Fibroblast of villous mesenchyme (primary cell): ENCODE measurements around the gene IPO11. TPM values are rescaled to one million over a fixed set of nuclear protein-coding genes. Genes with fewer than 3 reads are reported as not detected.

Experiments used
- DNase-seq: peaks from one replicate; pipeline ENCODE4 v3.0.0-alpha.2; 2010; ENCODE audit warnings: low read depth
- H3K4me3 ChIP-seq: 2 replicates; pipeline ENCODE4 v1.5.1; 2011; ENCODE audit warnings: low read depth, mild to moderate bottlenecking, low read length
- CTCF ChIP-seq: IDR thresholded peaks from 2 replicates; pipeline ENCODE4 v1.5.1; 2012; ENCODE audit warnings: low read depth, mild to moderate bottlenecking, low read length; ENCODE audit not compliant: insufficient read depth
- total RNA-seq: library from RNA; depleted of rRNA; stranded (reverse); fragments of >200 nt; gene quantifications from 2 replicates; pipeline ENCODE4 v1.2.3, GENCODE V29; 2012

IPO11 gene
- total RNA-seq, 1 donor, result 34.5 TPM

GRCh38 chr5:62465985-62466925, 53.7 kb downstream of the IPO11 start:
- peak; percentile 45 for DNase-seq
- no peak overlapping the region for H3K4me3 ChIP-seq

GRCh38 chr5:62473209-62473608, 60.6 kb downstream of the IPO11 start:
- no peak for TF ChIP-seq CTCF
- DNase-seq, result no peak
- H3K4me3 ChIP-seq, result no peak overlapping the region

More at GRCh38 chr5:62465985-62466925, 53.7 kb downstream of the IPO11 start:
- TF ChIP-seq CTCF, result no peak

GRCh38 chr5:62475072-62475471, 62.5 kb downstream of the IPO11 start:
- H3K4me3 ChIP-seq, result no peak overlapping the region
- peak; percentile 52 for DNase-seq
- no peak for TF ChIP-seq CTCF

GRCh38 chr5:62477801-62478200, 65.2 kb downstream of the IPO11 start:
- no peak for TF ChIP-seq CTCF
- H3K4me3 ChIP-seq, result no peak overlapping the region
- peak; percentile 36 for DNase-seq

- H3K4me3 ChIP-seq, result no peak overlapping the region
- no peak for DNase-seq
- no peak for TF ChIP-seq CTCF
Observed at GRCh38 chr5:62483556-62483955, 71.0 kb downstream of the IPO11 start.

- no peak overlapping the region for H3K4me3 ChIP-seq
- DNase-seq, result peak; percentile 57
- TF ChIP-seq CTCF, result no peak
Observed at GRCh38 chr5:62486672-62487071, 74.1 kb downstream of the IPO11 start.
